NB4 (cell line): ENCODE data around the gene B4GAT1.

ENCODE experiments used
- MAX ChIP-seq: IDR thresholded peaks from 2 replicates; pipeline ENCODE4 v1.6.1; 2011; ENCODE audit warnings: low read depth, low read length
- MYC ChIP-seq: IDR thresholded peaks from 2 replicates; pipeline ENCODE4 v1.6.1; 2011; ENCODE audit warnings: low read depth, low read length
- POLR2A ChIP-seq: IDR thresholded peaks from 2 replicates; pipeline ENCODE4 v1.6.1; 2011; ENCODE audit warnings: mild to moderate bottlenecking; ENCODE audit not compliant: insufficient read length; ENCODE audit errors: extremely low read depth
- TF ChIP-seq, protein P1 (sequence below): IDR thresholded peaks from one replicate; pipeline ENCODE4 v1.5.1; 2012; ENCODE audit warnings: low read depth, low read length

DNA sequence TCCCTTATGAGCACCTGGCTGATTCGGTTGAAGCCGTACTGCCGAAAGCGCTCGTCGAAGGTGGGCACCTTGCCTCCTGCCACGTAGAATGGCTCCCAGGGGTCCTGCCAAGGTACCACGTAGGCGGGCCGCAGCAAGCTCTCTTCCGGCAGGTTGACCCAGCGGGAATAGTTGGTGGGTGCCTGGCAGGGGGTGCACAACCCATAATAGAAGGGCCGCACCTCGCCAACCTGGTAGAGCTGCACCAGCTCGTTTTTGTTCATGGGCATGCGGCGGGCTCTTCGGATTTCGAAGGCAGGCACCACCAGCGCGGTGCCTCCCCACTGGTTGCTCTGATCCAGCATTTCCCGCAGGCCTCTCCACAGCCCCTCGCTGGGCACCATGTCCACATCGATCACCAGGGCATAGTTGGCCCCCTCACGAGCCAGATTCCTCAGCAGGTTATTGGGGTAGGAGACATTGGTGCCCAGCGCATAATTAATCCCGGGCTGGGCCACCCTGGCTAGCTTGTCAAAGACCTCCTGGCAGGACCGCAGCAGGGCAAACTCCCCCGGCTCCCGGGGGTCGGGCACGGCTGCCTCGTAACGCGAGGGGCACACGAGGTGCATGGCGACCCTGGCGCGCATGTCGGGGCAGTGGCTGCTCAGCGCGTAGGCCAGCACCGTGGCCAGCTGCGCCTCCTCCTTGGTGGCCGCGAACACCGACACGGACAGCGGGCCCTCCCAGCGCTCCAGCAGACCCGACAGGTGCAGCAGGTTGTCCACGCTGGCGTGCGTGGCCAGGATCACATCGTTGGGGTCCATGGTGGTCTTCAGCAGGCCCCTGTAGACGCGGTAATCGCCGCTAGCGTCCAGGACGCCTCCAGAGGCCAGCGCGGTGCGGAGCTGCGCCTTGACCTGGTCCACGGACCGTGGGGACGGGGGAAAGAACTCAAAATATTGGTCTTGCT, 679 bp downstream of the B4GAT1 start:
- no peak for TF ChIP-seq POLR2A
- TF ChIP-seq, protein P1, sequence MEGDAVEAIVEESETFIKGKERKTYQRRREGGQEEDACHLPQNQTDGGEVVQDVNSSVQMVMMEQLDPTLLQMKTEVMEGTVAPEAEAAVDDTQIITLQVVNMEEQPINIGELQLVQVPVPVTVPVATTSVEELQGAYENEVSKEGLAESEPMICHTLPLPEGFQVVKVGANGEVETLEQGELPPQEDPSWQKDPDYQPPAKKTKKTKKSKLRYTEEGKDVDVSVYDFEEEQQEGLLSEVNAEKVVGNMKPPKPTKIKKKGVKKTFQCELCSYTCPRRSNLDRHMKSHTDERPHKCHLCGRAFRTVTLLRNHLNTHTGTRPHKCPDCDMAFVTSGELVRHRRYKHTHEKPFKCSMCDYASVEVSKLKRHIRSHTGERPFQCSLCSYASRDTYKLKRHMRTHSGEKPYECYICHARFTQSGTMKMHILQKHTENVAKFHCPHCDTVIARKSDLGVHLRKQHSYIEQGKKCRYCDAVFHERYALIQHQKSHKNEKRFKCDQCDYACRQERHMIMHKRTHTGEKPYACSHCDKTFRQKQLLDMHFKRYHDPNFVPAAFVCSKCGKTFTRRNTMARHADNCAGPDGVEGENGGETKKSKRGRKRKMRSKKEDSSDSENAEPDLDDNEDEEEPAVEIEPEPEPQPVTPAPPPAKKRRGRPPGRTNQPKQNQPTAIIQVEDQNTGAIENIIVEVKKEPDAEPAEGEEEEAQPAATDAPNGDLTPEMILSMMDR, result no peak
- TF ChIP-seq MAX, result no peak
- no peak for TF ChIP-seq MYC
